NCI-H510A (cell line): ENCODE data around the gene RNASE7.

Source experiments
- DNase-seq: peaks from one replicate; lab custom pipeline; 2025; lab: John Stamatoyannopoulos, UW

Gene RNASE7

GRCh38 chr14:21068521-21069387 lies 26.6 kb downstream of the RNASE7 start:
- peak; percentile 59 for DNase-seq

- DNase-seq = no peak
Observed at GRCh38 chr14:21069388-21070082, 27.4 kb downstream of the RNASE7 start.

DNA sequence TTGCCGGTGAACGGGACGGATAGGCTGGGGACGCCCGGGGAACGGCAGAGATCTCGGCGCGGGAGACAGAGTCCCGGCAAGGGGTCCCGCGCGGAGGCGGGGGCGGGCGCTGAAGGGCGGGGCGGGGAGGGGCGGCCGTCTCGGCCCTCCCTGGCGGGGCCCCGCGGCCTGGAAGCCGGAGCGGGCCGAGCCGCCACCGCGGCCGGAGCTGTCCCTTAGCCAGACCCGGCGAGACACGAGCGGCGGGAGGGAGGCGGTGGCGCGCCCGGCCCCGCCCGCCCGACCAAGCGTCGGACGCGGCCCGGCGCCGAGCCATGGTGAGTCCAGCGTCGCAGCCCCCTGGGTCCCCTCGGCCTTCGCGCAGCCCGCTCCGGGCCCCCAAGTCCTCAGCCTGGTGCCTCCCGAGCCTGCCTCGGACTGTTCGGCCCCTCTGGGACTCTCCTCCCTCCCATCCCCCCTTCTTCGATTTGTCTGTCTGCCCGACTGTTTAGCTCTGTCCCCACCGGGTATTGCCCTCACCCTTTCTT lies 28.0 kb downstream of the RNASE7 start, which contains the start of gene ARHGEF40:
Gene ARHGEF40 (plus strand): TSS at position 222 of the 527 bp plus-strand sequence. CDS start 93 bp downstream, at position 315.
- peak; percentile 24 for DNase-seq

- no peak for DNase-seq
Observed at GRCh38 chr14:21070610-21071224, 28.6 kb downstream of the RNASE7 start.

DNA sequence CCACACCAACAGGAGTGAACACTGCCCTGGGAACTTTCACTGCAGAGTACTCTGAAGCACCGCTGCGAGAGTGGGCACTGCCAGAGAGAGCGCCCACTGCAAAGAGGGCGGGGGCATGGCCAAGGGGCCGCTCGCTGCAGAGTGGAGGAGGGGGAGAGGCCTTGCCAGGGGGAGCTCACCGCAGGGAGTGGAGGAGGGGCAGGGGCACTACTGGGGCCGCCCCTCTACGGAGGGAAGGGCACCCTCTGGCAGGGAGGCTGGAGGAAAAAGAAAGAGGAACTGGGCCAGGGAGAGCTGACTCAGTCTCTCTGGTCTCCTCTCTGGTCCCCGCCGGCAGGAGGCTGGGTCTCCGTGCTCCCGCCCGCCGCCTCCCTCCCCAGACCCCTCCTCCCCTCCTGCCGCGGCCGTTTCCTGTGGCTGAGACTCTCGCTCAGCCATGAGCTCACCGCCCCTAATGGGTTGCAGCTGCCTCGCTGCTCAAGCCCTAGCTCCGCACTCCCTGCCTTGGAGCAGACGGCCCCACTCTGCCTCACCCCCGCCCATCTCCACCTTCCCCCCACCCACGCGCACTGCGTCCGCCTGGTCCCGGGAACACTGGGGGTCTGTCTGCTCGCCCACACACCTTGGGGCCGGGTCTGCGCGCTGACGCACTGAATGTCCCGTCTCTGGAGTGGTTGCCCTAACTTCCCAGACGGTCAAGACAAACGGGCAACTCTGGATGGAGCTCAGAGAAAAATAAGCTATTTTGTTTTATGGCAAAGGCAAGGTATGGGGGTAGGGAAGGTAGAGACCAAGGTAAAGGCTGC lies 29.3 kb downstream of the RNASE7 start:
- DNase-seq = peak; percentile 73

DNA sequence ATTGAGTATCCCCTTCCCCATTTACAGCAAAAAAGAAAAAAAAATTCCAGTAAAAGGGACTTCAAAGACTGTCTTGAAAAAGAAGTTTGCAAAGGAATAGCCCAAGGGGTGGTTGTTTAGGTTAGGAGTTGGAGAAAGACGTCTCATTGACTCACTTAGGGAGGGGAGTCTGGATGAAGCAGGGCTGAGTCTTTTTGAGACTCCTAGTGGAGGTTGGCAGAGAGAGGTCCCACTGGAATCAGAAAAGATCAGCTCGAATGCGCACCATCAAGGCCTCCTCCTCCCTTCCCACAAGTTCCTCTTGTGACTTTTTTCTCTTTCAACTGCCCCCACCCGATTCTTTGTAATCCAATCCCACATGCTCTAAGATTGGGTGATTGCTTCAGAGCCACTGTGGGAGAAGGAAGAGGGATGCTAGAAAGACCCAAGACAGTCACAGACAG lies 29.9 kb downstream of the RNASE7 start:
- no peak for DNase-seq

GRCh38 chr14:21072781-21073339 lies 30.7 kb downstream of the RNASE7 start:
- DNase-seq = peak; percentile 23

DNA sequence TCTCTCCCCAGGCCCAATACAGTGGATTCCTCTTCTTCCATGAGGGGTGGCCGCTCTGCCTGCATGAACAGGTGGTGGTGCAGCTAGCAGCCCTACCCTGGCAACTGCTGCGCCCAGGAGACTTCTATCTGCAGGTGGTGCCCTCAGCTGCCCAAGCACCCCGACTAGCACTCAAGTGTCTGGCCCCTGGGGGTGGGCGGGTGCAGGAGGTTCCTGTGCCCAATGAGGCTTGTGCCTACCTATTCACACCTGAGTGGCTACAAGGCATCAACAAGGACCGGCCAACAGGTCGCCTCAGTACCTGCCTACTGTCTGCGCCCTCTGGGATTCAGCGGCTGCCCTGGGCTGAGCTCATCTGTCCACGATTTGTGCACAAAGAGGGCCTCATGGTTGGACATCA lies 31.8 kb downstream of the RNASE7 start:
- no peak for DNase-seq

GRCh38 chr14:21074398-21075272 lies 32.5 kb downstream of the RNASE7 start:
- no peak for DNase-seq

DNA sequence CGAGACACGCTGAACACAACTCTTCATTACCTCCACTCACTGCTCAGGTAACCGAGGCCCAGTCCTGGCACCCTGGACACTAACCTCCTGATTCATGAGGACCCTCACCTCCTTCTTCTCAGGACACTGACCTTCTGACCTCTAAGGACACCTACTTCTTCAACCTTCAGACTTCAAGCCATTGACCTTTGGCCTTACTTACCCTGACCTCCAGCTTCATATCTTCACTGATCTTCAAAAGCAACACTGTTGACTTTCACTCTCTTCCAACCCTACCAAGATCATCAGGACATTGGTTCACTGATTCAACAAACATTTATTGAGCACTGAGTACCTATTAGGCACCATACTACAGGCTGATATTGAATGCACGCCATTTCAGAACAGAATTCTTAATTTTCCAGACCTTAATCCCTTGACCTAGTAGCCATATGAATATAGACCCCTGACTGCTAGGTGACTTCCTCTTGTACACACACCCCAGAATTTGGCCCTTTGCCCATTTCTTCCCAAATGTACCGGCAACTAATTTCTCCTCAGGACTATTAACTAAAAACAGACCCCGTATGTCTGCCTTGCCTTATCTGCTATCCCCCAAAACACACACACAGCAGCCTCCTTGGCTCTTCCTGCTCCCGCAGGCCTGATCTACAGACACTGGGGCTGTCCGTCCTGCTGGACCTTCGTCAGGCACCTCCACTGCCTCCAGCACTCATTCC lies 33.7 kb downstream of the RNASE7 start:
- no peak for DNase-seq

GRCh38 chr14:21077672-21078071 lies 35.5 kb downstream of the RNASE7 start:
- no peak for DNase-seq

DNA sequence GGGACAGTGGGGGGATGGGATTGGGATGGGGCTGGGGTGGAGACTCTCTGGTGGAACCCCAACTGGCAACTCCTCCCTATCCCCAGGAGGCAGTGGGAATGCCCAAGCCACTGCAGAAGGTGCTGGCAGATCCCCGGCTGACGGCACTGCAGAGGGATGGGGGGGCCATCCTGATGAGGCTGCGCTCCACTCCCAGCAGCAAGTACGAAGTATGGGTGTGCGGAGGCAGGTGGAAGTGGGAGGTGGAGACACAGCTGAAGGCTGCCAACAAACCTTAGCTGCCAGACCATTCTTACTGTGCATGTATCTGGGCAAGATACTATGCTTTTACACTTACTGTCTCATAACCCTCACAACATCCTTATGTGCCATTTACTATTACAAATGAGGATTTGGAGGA lies 36.1 kb downstream of the RNASE7 start:
- DNase-seq = no peak

GRCh38 chr14:21078726-21079125 lies 36.6 kb downstream of the RNASE7 start:
- no peak for DNase-seq

- no peak for DNase-seq
Observed at GRCh38 chr14:21081521-21082142, 39.5 kb downstream of the RNASE7 start.

DNA sequence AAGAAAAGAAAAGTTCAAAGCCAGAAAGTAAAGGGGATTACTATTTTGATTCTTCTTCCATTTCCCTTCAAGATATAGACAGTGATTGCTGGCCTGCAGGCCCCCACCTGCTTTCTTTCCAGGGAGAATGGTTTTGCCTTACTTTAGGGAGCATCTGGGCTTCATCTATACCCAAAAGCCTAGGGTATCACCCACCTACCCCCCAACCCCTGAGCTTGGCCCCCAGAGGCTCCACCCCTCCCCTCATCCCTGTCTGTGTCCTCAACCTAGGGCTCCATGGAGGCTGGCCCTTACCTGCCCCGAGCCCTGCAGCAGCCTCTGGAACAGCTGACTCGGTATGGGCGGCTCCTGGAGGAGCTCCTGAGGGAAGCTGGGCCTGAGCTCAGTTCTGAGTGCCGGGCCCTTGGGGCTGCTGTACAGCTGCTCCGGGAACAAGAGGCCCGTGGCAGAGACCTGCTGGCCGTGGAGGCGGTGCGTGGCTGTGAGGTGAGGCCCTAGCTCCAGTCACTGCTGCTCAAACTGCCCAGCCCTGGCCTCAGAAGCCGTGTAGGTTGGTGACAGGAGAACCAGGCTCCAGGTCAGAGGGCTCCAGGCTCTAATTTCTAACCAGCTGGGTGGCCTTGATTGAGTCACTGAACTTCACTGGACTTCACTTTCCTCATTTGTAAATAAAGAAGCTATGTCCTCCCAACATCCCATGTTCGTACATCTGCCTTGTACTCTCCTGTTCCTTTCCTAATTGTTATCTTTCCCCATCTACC lies 41.6 kb downstream of the RNASE7 start:
- no peak for DNase-seq

DNA sequence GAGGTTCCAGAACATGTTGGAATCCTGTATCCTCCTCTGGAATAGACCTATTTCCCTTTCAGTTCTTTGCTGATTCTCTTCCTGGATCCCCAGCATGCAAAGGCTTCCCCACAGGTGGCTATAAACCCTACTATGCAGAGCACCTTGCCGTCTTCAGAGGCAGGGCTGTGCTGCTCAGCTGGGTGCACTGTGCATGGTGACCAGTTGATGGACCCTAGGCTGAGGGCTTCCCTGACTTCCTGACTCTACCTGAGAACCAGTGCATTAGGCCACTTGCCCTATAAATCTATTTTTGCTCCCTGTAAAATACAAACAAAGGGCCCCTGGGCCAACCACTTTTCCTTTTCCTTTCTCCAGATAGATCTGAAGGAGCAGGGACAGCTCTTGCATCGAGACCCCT lies 42.2 kb downstream of the RNASE7 start:
- DNase-seq = no peak

DNA sequence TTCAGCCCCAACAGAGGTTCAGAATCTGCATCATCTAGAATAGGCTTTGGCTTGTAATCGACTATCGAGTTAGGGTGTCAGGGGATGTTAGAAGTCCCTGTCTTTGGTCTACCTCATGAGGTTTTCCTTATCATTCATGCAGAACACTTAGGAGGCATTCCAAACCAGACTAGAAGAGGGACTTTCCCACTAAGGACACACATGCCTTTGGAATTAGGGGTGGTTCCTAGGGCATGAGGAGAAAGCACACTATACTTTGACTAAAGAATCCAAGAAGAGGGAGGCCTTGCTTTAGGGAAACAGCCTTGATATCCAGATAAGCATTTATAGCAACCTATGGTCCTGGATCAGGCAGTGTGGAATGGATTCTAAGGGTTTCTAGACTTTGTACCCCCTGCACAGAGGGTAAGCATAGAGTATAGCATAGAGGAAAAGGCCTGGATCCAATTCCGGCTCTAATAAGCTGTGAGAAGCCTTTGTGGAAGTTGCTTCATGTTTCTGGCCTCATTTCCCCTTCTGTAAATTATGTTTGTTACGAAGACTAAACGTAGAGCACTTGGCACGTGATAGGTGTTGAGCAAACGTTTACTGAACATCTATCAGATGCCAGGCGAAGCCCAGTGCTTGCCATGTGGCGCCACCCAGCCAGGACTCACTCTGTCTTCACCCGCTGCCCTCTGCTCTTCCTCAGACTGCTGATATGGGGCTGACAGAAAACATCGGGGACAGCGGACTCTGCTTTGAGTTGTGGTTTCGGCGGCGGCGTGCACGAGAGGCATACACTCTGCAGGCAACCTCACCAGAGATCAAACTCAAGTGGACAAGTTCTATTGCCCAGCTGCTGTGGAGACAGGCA lies 43.1 kb downstream of the RNASE7 start:
- DNase-seq = no peak
